ENCODE results near the gene LY6G6F.

The LY6G6F gene

DNA sequence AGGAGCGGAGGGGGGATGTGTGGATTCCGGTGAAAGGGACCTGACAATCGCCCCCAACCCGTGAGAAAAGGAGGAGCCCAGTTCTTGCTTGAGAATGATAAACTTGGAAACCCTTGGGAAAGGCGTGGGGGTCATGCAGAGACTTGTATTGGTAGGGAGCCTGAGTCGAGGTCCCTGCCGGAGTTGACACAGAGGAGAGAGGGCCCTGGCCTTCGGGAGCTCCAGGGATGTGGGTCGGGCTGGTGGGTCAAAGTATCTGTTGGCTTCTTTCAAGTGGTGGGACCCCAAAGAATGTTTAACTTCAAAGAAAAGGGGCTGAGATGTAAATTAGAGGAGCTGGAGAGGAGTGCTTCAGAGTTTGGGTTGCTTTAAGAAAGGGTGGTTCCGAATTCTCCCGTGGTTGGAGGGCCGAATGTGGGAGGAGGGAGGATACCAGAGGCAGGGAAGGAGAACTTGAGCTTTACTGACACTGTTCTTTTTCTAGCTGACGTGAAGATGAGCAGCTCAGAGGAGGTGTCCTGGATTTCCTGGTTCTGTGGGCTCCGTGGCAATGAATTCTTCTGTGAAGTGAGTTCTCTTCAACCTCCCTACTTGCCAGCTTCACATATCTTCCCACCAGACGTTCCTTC, 40.2 kb upstream of the LY6G6F start:
- Histone ChIP-seq H3K36me3 (ENCODE audit: insufficient read depth, low read length) (peaks cover 68% of the 10 kb centered on the region), H3K27ac (no peak overlapping the region), H3K4me3 (peak overlapping the region; percentile 95), H3K9me3 (ENCODE audit: low read depth, low read length) (no peaks in the 10 kb centered on the region), H3K9ac (ENCODE audit: insufficient read length) (peak overlapping the region; percentile 97)
- no peak for TF ChIP-seq POLR2AphosphoS5 (IDR thresholded peaks at IDR 0.05; ENCODE audit: borderline replicate concordance, low read depth, low read length)
- DNase-seq (ENCODE audit: low read depth, low spot score), result no peak

DNA sequence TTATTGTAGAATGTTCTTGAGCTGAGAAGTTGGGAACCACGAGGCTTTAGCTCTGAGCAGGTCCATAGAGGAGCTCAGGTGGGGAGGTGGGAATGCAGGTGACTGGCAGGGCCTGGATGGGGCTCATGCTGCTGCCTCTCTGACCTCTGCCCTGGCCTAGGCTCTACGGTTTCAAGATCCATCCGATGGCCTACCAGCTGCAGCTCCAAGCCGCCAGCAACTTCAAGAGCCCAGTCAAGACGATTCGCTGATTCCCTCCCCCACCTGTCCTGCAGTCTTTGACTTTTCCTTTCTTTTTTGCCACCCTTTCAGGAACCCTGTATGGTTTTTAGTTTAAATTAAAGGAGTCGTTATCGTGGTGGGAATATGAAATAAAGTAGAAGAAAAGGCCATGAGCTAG, 37.0 kb upstream of the LY6G6F start, which contains the start of gene LY6G5B:
LY6G5B (plus strand) TSS at position 301 of the 400 bp plus-strand sequence. CDS start 975 bp downstream, outside the sequence.
- DNase-seq (ENCODE audit: low read depth, low spot score), result no peak
- H3K36me3 ChIP-seq (ENCODE audit: insufficient read depth, low read length), result peaks cover 59% of the 10 kb centered on the region
- no peaks in the 10 kb centered on the region for H3K9me3 ChIP-seq (ENCODE audit: low read depth, low read length)
- no peak within 1 kb of the TSS for H3K4me3 ChIP-seq
- TF ChIP-seq POLR2AphosphoS5 (IDR thresholded peaks at IDR 0.05; ENCODE audit: borderline replicate concordance, low read depth, low read length), result no peak
- no peak for TF ChIP-seq EZH2 (IDR thresholded peaks at IDR 0.05)
- TF ChIP-seq FOXP2 (optimal IDR thresholded peaks at IDR 0.05; ENCODE audit: control extremely low read depth, extremely low read length, insufficient read depth), result no peak
- H3K9ac ChIP-seq (ENCODE audit: insufficient read length), result no peak within 1 kb of the TSS
- no peak within 1 kb of the TSS for H3K27ac ChIP-seq

DNA sequence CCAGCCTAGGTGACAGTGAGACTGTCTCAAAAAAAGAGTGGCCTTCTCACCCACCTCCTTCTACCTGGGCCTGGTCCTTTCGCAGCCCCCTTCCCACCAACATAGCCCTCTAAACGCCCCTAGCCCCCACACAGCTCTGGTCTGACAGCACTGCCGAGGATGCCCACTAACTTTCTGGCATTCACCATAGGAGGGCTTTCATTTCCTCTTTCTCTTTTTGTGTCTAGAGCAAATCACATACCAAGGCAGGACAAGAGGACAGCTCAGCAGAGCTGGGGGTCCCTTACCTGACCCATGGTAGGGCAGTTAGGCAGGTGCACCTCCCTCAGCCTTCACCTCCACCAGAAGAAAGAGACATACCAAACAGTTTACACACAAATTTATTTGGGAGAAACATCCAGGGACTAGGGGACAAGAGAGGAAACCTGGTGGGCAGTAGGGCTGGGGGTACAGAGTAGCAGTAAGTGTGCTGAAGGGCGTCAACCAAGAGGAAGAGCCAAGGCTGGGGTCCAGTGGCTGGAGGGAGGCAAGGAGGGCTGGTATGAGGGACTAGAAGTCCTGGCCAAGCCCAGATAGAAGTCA, 30.3 kb upstream of the LY6G6F start:
- no peak for DNase-seq (ENCODE audit: low read depth, low spot score)
- H3K9ac ChIP-seq (ENCODE audit: insufficient read length), result no peak overlapping the region
- TF ChIP-seq POLR2AphosphoS5 (IDR thresholded peaks at IDR 0.05; ENCODE audit: borderline replicate concordance, low read depth, low read length), result no peak
- TF ChIP-seq EZH2 (IDR thresholded peaks at IDR 0.05), result no peak
- no peaks in the 10 kb centered on the region for H3K9me3 ChIP-seq (ENCODE audit: low read depth, low read length)
- peaks cover 12% of the 10 kb centered on the region; the same call in 1 of the 2 replicates for H3K36me3 ChIP-seq (ENCODE audit: insufficient read depth, low read length)
- H3K4me3 ChIP-seq, result no peak overlapping the region
- no peak overlapping the region for H3K27ac ChIP-seq

GRCh38 chr6:31676904-31677303, 29.8 kb upstream of the LY6G6F start:
- TF ChIP-seq POLR2AphosphoS5 (IDR thresholded peaks at IDR 0.05; ENCODE audit: borderline replicate concordance, low read depth, low read length) (no peak), FOXP2 (optimal IDR thresholded peaks at IDR 0.05; ENCODE audit: control extremely low read depth, extremely low read length, insufficient read depth) (no peak), EZH2 (IDR thresholded peaks at IDR 0.05) (no peak)
- Histone ChIP-seq H3K36me3 (ENCODE audit: insufficient read depth, low read length) (peaks cover 7% of the 10 kb centered on the region; the same call in 1 of the 2 replicates), H3K9me3 (ENCODE audit: low read depth, low read length) (no peaks in the 10 kb centered on the region), H3K27ac (no peak overlapping the region), H3K4me3 (no peak overlapping the region), H3K9ac (ENCODE audit: insufficient read length) (no peak overlapping the region)
- DNase-seq (ENCODE audit: low read depth, low spot score), result no peak

DNA sequence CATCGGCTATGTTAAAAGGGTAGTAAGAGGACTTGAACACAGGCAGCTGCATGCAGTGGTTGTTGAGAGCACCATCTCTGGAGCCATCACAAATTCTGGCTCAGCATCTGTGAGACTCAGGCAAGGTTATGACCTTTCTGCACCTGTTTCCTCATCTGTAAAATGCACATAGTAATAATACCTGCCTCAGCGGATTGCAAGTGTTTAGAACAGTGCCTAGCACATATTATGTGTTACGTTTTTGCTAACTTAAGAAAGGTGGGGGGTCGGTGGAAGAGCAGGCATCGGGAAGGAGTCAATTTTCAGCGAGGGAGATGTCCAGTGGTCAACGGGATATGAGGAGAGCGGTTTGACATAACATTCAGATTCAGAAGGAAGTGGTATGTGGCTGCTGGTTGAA, 28.7 kb upstream of the LY6G6F start:
- no peak overlapping the region for H3K4me3 ChIP-seq
- no peak for TF ChIP-seq FOXP2 (optimal IDR thresholded peaks at IDR 0.05; ENCODE audit: control extremely low read depth, extremely low read length, insufficient read depth)
- TF ChIP-seq EZH2 (IDR thresholded peaks at IDR 0.05), result no peak
- no peak for TF ChIP-seq POLR2AphosphoS5 (IDR thresholded peaks at IDR 0.05; ENCODE audit: borderline replicate concordance, low read depth, low read length)
- no peak overlapping the region for H3K27ac ChIP-seq
- DNase-seq (ENCODE audit: low read depth, low spot score), result no peak
- no peaks in the 10 kb centered on the region for H3K9me3 ChIP-seq (ENCODE audit: low read depth, low read length)
- no peaks in the 10 kb centered on the region; the same call in 1 of the 2 replicates for H3K36me3 ChIP-seq (ENCODE audit: insufficient read depth, low read length)
- H3K9ac ChIP-seq (ENCODE audit: insufficient read length), result no peak overlapping the region

DNA sequence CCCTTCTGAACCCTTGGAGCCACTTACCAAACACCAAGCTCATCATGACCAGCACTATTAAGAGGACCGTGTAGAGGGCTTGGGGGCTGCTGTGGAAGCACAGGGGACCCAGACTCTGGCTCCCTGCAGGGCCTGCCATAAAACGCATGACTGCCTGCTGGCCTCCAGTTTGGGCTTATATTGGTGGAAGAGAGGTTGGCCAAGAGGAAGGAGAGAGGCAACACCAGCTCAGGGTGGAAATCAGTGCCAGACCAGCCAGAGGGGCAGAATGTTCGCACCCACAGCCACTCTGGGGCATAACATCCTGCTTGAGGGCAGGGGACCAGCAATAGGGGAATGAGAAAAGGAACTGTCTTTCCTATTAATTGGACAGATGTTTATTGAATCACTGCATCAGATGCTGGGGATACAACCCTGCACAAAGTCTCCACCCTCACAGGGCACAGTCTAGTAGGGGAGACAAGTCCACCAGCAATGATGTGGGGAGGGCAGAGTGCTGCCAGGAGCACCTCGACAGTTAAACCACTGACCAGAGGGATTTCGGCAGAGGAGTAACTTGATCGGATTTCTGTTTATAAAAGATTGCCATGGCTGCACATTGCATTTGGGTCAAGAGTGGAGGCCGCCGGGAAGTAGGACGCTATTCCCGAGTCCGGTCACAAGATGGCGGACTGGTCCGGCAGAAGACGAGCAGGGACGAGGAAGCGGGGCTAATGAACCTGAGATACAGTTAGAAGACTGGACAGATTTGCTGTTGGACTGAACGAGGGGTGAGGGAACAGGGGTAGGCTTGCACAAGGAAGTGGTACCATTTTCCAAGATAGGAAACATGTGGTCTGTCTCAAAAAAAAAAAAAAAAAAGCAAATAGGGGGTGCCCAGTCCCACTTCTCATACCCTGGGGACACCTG, 26.2 kb upstream of the LY6G6F start, which contains the start of gene LY6G5C:
LY6G5C (minus strand) TSS at position 842 of the 909 bp plus-strand sequence; CDS start at position 148, 694 bp downstream.
- H3K9ac ChIP-seq (ENCODE audit: insufficient read length), result peak within 1 kb of the TSS; percentile 50
- DNase-seq (ENCODE audit: low read depth, low spot score), result peak; percentile 18
- H3K4me3 ChIP-seq, result peak within 1 kb of the TSS; percentile 76
- no peak within 1 kb of the TSS for H3K27ac ChIP-seq
- no peak for TF ChIP-seq POLR2AphosphoS5 (IDR thresholded peaks at IDR 0.05; ENCODE audit: borderline replicate concordance, low read depth, low read length)
- no peak for TF ChIP-seq FOXP2 (optimal IDR thresholded peaks at IDR 0.05; ENCODE audit: control extremely low read depth, extremely low read length, insufficient read depth)
- TF ChIP-seq EZH2 (IDR thresholded peaks at IDR 0.05), result no peak
- no peaks in the 10 kb centered on the region for H3K36me3 ChIP-seq (ENCODE audit: insufficient read depth, low read length)
- H3K9me3 ChIP-seq (ENCODE audit: low read depth, low read length), result no peaks in the 10 kb centered on the region

DNA sequence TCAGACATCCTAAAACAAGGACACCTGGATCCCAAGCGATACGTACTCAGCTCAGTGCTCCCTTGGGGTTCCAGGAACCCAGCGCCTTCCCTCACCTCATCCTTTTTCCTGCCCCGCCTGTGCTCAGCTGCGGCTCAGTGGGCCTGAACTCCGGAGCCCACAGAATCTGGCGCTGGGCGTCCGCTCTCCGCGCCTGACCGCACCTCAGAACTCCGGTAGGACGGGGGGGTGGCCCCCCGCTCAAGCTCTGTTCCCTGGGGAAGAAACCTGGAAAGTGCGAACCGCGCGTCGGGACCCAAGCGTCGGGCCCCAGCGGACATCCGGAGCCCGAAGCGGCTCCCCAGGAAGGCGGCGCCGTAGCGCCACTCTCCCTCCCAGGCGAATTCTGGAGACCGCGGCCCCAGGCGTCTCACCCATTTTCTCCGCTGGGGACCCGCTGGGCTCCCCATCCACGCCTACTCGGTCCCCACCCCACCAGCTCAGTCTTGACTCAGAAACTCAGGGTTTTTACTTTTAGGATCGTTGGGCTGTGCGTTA, 25.5 kb upstream of the LY6G6F start:
- TF ChIP-seq POLR2AphosphoS5 (IDR thresholded peaks at IDR 0.05; ENCODE audit: borderline replicate concordance, low read depth, low read length), result peak; percentile 26; the same call in 1 of the 2 replicates
- TF ChIP-seq FOXP2 (optimal IDR thresholded peaks at IDR 0.05; ENCODE audit: control extremely low read depth, extremely low read length, insufficient read depth), result no peak
- peak overlapping the region; percentile 76 for H3K4me3 ChIP-seq
- no peaks in the 10 kb centered on the region for H3K9me3 ChIP-seq (ENCODE audit: low read depth, low read length)

GRCh38 chr6:31683591-31683990, 23.1 kb upstream of the LY6G6F start:
- no peak overlapping the region for H3K27ac ChIP-seq
- H3K9ac ChIP-seq (ENCODE audit: insufficient read length), result no peak overlapping the region
- H3K9me3 ChIP-seq (ENCODE audit: low read depth, low read length), result no peaks in the 10 kb centered on the region
- peaks cover 9% of the 10 kb centered on the region; the same call in 1 of the 2 replicates for H3K36me3 ChIP-seq (ENCODE audit: insufficient read depth, low read length)
- no peak overlapping the region for H3K4me3 ChIP-seq
- no peak for DNase-seq (ENCODE audit: low read depth, low spot score)
- TF ChIP-seq EZH2 (IDR thresholded peaks at IDR 0.05), result no peak
- TF ChIP-seq POLR2AphosphoS5 (IDR thresholded peaks at IDR 0.05; ENCODE audit: borderline replicate concordance, low read depth, low read length), result no peak
- no peak for TF ChIP-seq FOXP2 (optimal IDR thresholded peaks at IDR 0.05; ENCODE audit: control extremely low read depth, extremely low read length, insufficient read depth)

More for the DNA sequence above, 25.5 kb upstream of the LY6G6F start:
- peak overlapping the region; percentile 50 for H3K9ac ChIP-seq (ENCODE audit: insufficient read length)
- no peaks in the 10 kb centered on the region for H3K36me3 ChIP-seq (ENCODE audit: insufficient read depth, low read length)
- DNase-seq (ENCODE audit: low read depth, low spot score), result no peak
- no peak overlapping the region for H3K27ac ChIP-seq
